Measurements from ENCODE around the gene MPST. TPM values are rescaled to one million over a fixed set of nuclear protein-coding genes. Genes with fewer than 3 reads are reported as not detected.

The MPST gene
- total RNA-seq, 1 experiment from 2014 or later: 31.4 TPM

- Histone ChIP-seq H3K27me3 (ENCODE audit: control insufficient read depth, insufficient read depth, low read length) (no peaks in the 10 kb centered on the region), H3K4me1 (ENCODE audit: control insufficient read depth, insufficient read depth, low read length) (no peaks in the 10 kb centered on the region), H3K36me3 (ENCODE audit: control insufficient read depth, insufficient read depth, low read length) (no peaks in the 10 kb centered on the region; the same call in 1 of the 2 replicates), H3K9me3 (ENCODE audit: control insufficient read depth, insufficient read depth, low read depth, low read length) (no peaks in the 10 kb centered on the region), H3K27ac (ENCODE audit: low read length) (no peak overlapping the region), H3K4me3 (ENCODE audit: low read depth in 2 of 2, low read length in 2 of 2) (peak overlapping the region; percentile 56 to 61)
- intact Hi-C loops (cut with micrococcal nuclease; ENCODE audit: unreplicated experiment) (no loop called here), in situ Hi-C loops (cut with HindIII; ENCODE audit: low pct_unique_long_range_greater_than_20kb, low sequenced_read_pairs) (no loop called here)
- no peak for DNase-seq (ENCODE audit: low read depth, low spot score)
- no TSS peak for BruUV-seq (replicated peaks)
- ChIA-PET CTCF (no interaction called here), POLR2A (no interaction called here)
- TF ChIP-seq POLR2AphosphoS5 (IDR thresholded peaks at IDR 0.05; ENCODE audit: low read depth, low read length) (no peak), TCF7L2 (IDR thresholded peaks at IDR 0.05; ENCODE audit: low read depth, low read length) (no peak), SIN3A (IDR thresholded peaks at IDR 0.05; ENCODE audit: borderline replicate concordance, insufficient read depth, low read depth, low read length) (no peak), CTCF (IDR thresholded peaks at IDR 0.05) (no peak), REST (IDR thresholded peaks at IDR 0.05; ENCODE audit: insufficient read depth in 1 of 2, low read depth in 2 of 2, low read length in 1 of 2) (no peak)
- no peak for ATAC-seq
These were observed 33.1 kb downstream of the MPST start for GRCh38 chr22:37052386-37053309.

GRCh38 chr22:37053310-37054055 lies 33.9 kb downstream of the MPST start:
- POLR2A ChIA-PET: no interaction called here
- Histone ChIP-seq H3K27me3 (ENCODE audit: control insufficient read depth, insufficient read depth, low read length) (no peaks in the 10 kb centered on the region), H3K36me3 (ENCODE audit: control insufficient read depth, insufficient read depth, low read length) (no peaks in the 10 kb centered on the region; the same call in 1 of the 2 replicates), H3K9me3 (ENCODE audit: control insufficient read depth, insufficient read depth, low read depth, low read length) (no peaks in the 10 kb centered on the region), H3K27ac (ENCODE audit: low read length) (no peak overlapping the region), H3K4me1 (ENCODE audit: control insufficient read depth, insufficient read depth, low read length) (no peaks in the 10 kb centered on the region), H3K4me3 (ENCODE audit: low read depth in 2 of 2, low read length in 2 of 2) (no peak overlapping the region)
- intact Hi-C loops (cut with micrococcal nuclease; ENCODE audit: unreplicated experiment): no loop called here
- ATAC-seq: no peak
- BruUV-seq (replicated peaks): no TSS peak
- TF ChIP-seq TCF7L2 (IDR thresholded peaks at IDR 0.05; ENCODE audit: low read depth, low read length): no peak
- TF ChIP-seq CTCF (IDR thresholded peaks at IDR 0.05): no peak
- TF ChIP-seq SIN3A (IDR thresholded peaks at IDR 0.05; ENCODE audit: borderline replicate concordance, insufficient read depth, low read depth, low read length): no peak
- TF ChIP-seq POLR2AphosphoS5 (IDR thresholded peaks at IDR 0.05; ENCODE audit: low read depth, low read length): no peak
- no peak for TF ChIP-seq REST (IDR thresholded peaks at IDR 0.05; ENCODE audit: insufficient read depth in 1 of 2, low read depth in 2 of 2, low read length in 1 of 2)
- DNase-seq (ENCODE audit: low read depth, low spot score): no peak
- in situ Hi-C loops (cut with HindIII; ENCODE audit: low pct_unique_long_range_greater_than_20kb, low sequenced_read_pairs): no loop called here
- CTCF ChIA-PET: no interaction called here

Data from Panc1 (cell line).